Transverse colon (tissue), 4 donors: Measurements from ENCODE around the gene LBR. TPM values are rescaled to one million over a fixed set of nuclear protein-coding genes. Genes with fewer than 3 reads are reported as not detected.

ENCODE experiments used
- DNase-seq: peaks from one replicate; pipeline ENCODE4 v3.0.0-alpha.2; 2019
- H3K27ac ChIP-seq, 4 donors: fragments of 200-600 bp; sonication (generic); 2 replicates each; pipeline ENCODE4 v1.5.1; 2016 to 2018; ENCODE audit warnings: inconsistent platforms in 4 of 4
- H3K27me3 ChIP-seq: fragments of 200-600 bp; sonication (generic); 2 replicates; pipeline ENCODE4 v1.5.1; 2017; ENCODE audit warnings: inconsistent platforms
- H3K36me3 ChIP-seq, 4 donors: fragments of 200-600 bp; sonication (generic); 2 replicates each; pipeline ENCODE4 v1.5.1; 2017 to 2019; ENCODE audit warnings: inconsistent platforms in 4 of 4
- H3K4me1 ChIP-seq, 4 donors: fragments of 200-600 bp; sonication (generic); 2 replicates each; pipeline ENCODE4 v1.5.1; 2017 to 2020; ENCODE audit warnings: inconsistent platforms in 4 of 4
- H3K4me3 ChIP-seq, 4 donors: fragments of 200-600 bp; sonication (generic); 1 replicate in 1 of 4; 2 replicates in 3 of 4; pipeline versions ENCODE4 v1.5.1 to v1.6.1; 2017 to 2019; ENCODE audit warnings: inconsistent platforms in 4 of 4
- H3K9me3 ChIP-seq, 2 donors: fragments of 200-600 bp; sonication (generic); 2 replicates each; pipeline ENCODE4 v1.5.1; 2017 to 2019; ENCODE audit warnings: inconsistent platforms in 2 of 2
- EP300 ChIP-seq: sonication (generic); formaldehyde crosslinking; IDR thresholded peaks from one replicate; pipeline ENCODE4 v1.6.1; 2017; ENCODE audit warnings: antibody characterized with exemption, low read depth
- POLR2A ChIP-seq: fragments of 450-650 bp; IDR thresholded peaks from one replicate; pipeline ENCODE4 v1.6.1; 2016; ENCODE audit warnings: antibody characterized with exemption, mild to moderate bottlenecking, moderate library complexity
- POLR2AphosphoS5 ChIP-seq, 3 donors: sonication (generic); formaldehyde crosslinking; IDR thresholded peaks; one replicate each; pipeline ENCODE4 v1.6.1; 2016; ENCODE audit warnings: antibody characterized with exemption in 3 of 3
- WGBS, 2 donors: methylation state at CpG; one replicate each; pipeline ENCODE4 v1.1.5; 2018; ENCODE audit warnings: low coverage in 1 of 2; 5-methylcytosine and 5-hydroxymethylcytosine counted together
- in situ Hi-C, 4 donors: fragments of 200-750 bp; cut with MboI; loops; one replicate each; pipeline versions ENCODE4 v1.15.0 to v1.15.1; 2017; ENCODE audit warnings: low sequenced_read_pairs in 3 of 4, low pct_ligation_motif_present in 1 of 4, low pct_unique_long_range_greater_than_20kb in 1 of 4
- intact Hi-C: fragments of 100-400 bp; cut with DNase I; formaldehyde crosslinking; loops from one replicate; pipeline ENCODE4 v1.15.1; 2023; ENCODE audit warnings: low total_unique reads
- total RNA-seq, 4 donors: library from RNA; depleted of rRNA; stranded (reverse); fragments of >200 nt; gene quantifications; one replicate each; pipeline ENCODE4 v1.1.0, GENCODE V29; 2016
- TF ChIP-seq, protein P1 (sequence below), 5 experiments: fragments of 200-600 bp in 3 of 5; fragments of 450-650 bp in 2 of 5; sonication (generic) in 3 of 5; IDR thresholded peaks; 1 replicate in 2 of 5; 2 replicates in 3 of 5; pipeline ENCODE4 v1.5.1; 2016 to 2017; ENCODE audit warnings: antibody characterized with exemption in 5 of 5, inconsistent platforms in 3 of 5, mild to moderate bottlenecking in 2 of 5, moderate library complexity in 1 of 5

Gene LBR
- total RNA-seq, 4 donors from 2014 or later: 48.6 to 97.9 (median 75.1) TPM

DNA sequence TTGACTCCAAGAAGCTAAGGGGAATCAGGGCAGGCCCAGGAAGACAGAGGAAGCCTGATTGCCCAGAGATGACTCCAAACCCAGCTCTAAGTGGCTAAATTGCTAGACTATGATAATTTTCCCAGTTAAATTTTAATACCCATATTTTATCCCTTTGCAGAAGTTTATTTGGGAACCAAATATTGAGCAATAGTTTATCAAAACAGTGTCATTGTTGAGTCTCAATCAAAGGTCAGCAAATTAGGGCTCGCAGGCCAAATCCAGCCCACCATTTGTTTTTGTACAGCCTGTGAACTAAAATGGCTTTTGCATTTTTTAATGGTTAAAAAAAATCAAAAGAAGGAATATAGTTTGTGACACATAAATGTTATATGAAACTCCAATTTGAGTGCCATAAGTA lies 47.1 kb downstream of the LBR start:
- 71 to 94% methylated on average over 1 of the region's 1 CpG for WGBS, 2 donors
- no peaks in the 10 kb centered on the region for H3K36me3 ChIP-seq
- DNase-seq: no peak
- H3K27me3 ChIP-seq: no peaks in the 10 kb centered on the region
- no peak overlapping the region for H3K4me3 ChIP-seq
- H3K4me1 ChIP-seq: no peaks in the 10 kb centered on the region
- no peak overlapping the region for H3K27ac ChIP-seq
- H3K9me3 ChIP-seq: no peaks in the 10 kb centered on the region
- in situ Hi-C loops: no loop called here
- intact Hi-C loops: no loop called here
- TF ChIP-seq, protein P1, sequence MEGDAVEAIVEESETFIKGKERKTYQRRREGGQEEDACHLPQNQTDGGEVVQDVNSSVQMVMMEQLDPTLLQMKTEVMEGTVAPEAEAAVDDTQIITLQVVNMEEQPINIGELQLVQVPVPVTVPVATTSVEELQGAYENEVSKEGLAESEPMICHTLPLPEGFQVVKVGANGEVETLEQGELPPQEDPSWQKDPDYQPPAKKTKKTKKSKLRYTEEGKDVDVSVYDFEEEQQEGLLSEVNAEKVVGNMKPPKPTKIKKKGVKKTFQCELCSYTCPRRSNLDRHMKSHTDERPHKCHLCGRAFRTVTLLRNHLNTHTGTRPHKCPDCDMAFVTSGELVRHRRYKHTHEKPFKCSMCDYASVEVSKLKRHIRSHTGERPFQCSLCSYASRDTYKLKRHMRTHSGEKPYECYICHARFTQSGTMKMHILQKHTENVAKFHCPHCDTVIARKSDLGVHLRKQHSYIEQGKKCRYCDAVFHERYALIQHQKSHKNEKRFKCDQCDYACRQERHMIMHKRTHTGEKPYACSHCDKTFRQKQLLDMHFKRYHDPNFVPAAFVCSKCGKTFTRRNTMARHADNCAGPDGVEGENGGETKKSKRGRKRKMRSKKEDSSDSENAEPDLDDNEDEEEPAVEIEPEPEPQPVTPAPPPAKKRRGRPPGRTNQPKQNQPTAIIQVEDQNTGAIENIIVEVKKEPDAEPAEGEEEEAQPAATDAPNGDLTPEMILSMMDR (IDR thresholded peaks at IDR 0.05): no peak
- no peak for TF ChIP-seq EP300
- no peak for TF ChIP-seq POLR2AphosphoS5 (IDR thresholded peaks at IDR 0.05)
- TF ChIP-seq POLR2A: no peak

DNA sequence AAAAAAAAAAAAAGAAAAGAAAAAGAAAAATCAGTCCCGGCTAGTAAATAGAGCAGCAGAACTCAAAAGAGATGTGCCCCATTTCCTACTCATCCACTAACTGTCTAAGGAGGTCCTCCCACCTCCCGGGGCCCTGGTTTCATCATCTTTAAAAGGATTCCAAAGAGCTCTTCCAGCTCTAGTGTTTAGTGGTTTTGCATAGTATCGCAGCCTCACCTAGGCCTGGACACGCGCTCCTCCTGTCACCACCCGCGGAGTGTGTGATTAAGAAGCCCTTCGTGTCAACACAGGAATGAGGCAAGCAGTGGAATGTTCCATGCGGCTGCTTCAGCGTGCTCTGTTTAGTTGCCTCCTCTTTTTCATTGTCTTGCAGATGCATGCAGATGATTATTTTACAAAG lies 49.0 kb downstream of the LBR start:
- TF ChIP-seq POLR2AphosphoS5 (IDR thresholded peaks at IDR 0.05) (no peak), POLR2A (no peak), EP300 (no peak)
- TF ChIP-seq, protein P1 (IDR thresholded peaks at IDR 0.05): no peak
- in situ Hi-C loops: no loop called here
- H3K27me3 ChIP-seq: no peaks in the 10 kb centered on the region
- no peak overlapping the region for H3K4me3 ChIP-seq
- WGBS, 2 donors: 71 to 76% methylated on average over 6 to 10 of the region's 10 CpGs
- H3K9me3 ChIP-seq: no peaks in the 10 kb centered on the region
- H3K36me3 ChIP-seq: no peaks in the 10 kb centered on the region
- DNase-seq: no peak
- intact Hi-C loops: no loop called here
- no peaks in the 10 kb centered on the region for H3K4me1 ChIP-seq
- no peak overlapping the region for H3K27ac ChIP-seq

DNA sequence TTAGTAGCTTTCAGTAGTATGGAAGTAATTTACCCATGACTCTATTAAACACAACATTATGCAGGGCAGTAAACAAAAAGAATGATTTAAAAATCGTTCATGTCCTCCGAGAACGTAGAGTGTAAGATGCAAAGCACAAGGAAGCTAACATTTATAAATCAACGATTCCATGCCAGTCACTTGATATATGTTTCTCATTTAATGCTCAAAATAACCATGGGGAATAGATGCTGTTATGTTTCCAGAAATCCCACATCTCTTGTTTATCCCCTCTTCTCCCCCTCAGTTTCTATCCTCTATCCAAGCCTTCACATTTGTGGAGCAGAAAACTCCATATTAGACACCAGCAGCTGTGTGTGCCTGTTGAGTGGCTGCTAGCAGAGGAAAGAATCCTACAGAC lies 52.8 kb downstream of the LBR start:
- TF ChIP-seq, protein P1 (IDR thresholded peaks at IDR 0.05): no peak
- TF ChIP-seq POLR2A (no peak), EP300 (no peak), POLR2AphosphoS5 (IDR thresholded peaks at IDR 0.05) (no peak)
- DNase-seq: no peak
- intact Hi-C loops (no loop called here), in situ Hi-C loops (no loop called here)
- WGBS, 2 donors: 79 to 87% methylated on average over 4 of the region's 4 CpGs
- H3K27ac ChIP-seq: no peak overlapping the region
- H3K9me3 ChIP-seq: no peaks in the 10 kb centered on the region
- no peaks in the 10 kb centered on the region for H3K27me3 ChIP-seq
- no peak overlapping the region for H3K4me3 ChIP-seq
- H3K36me3 ChIP-seq: no peaks in the 10 kb centered on the region
- no peaks in the 10 kb centered on the region for H3K4me1 ChIP-seq

DNA sequence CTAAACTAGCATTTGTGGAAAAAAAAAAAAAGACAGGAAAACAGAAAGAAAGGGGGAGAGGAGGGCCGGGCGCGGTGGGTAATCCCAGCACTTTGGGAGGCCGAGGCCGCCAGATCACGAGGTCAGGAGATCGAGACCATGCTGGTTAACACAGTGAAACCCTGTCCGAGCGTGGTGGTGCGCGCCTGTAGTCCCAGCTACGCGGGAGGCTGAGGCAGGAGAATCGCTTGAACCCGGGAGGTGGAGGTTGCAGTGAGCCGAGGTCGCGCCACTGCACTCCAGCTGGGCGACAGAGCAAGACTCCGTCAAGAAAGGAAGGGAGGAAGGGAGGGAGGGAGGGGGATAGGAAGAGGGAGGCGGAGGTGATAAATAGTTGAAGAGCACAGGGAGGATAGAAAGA lies 54.7 kb downstream of the LBR start:
- no peak for TF ChIP-seq POLR2AphosphoS5 (IDR thresholded peaks at IDR 0.05)
- no peak for TF ChIP-seq POLR2A
- no peak overlapping the region for H3K27ac ChIP-seq
- intact Hi-C loops: no loop called here
- in situ Hi-C loops: no loop called here
- H3K4me3 ChIP-seq: no peak overlapping the region
- no peak for DNase-seq
- no peaks in the 10 kb centered on the region for H3K36me3 ChIP-seq
- 87 to 92% methylated on average over 6 to 21 of the region's 21 CpGs for WGBS, 2 donors
- H3K9me3 ChIP-seq: no peaks in the 10 kb centered on the region
- H3K4me1 ChIP-seq: no peaks in the 10 kb centered on the region
- H3K27me3 ChIP-seq: no peaks in the 10 kb centered on the region

DNA sequence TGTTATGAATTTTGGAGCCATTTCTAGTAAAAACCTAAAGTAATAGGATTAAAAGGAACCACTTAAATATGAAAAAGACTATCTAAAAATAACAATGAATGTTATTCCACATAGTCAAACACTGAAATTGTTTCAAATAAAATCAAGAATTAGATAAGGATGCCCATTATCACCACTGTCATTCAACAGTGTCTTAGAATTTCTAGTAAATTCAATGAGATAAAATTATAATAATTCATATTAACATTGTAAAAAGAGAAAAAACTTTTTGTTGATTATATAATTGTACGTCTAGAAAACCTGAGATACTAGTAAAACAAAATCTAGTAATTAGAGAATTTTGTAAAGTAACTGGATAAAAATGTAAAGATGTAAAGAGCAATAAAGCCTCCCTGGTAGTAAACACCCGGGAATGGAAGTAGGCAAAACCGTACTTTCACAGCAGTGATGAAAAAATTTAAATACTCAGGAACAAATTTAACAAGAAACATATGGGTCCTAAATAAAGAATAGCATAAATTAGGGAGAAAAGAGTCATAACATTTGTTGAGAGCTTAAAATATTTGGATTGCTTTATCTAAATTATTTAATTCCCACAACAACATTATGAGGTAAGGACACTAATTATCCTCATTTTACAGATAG lies 56.4 kb downstream of the LBR start:
- DNase-seq: no peak
- no peak overlapping the region for H3K27ac ChIP-seq
- in situ Hi-C loops: no loop called here
- H3K27me3 ChIP-seq: no peaks in the 10 kb centered on the region
- TF ChIP-seq, protein P1 (IDR thresholded peaks at IDR 0.05): no peak
- TF ChIP-seq POLR2A (no peak), EP300 (no peak), POLR2AphosphoS5 (IDR thresholded peaks at IDR 0.05) (no peak)
- no peaks in the 10 kb centered on the region for H3K4me1 ChIP-seq
- no peaks in the 10 kb centered on the region for H3K36me3 ChIP-seq
- H3K9me3 ChIP-seq: no peaks in the 10 kb centered on the region
- intact Hi-C loops: no loop called here
- no peak overlapping the region for H3K4me3 ChIP-seq
- 71 to 87% methylated on average over 3 of the region's 3 CpGs for WGBS, 2 donors
